GM12892 (cell line): ENCODE measurements around the gene ANKHD1.

Experiments used
- POLR2A ChIP-seq: IDR thresholded peaks from 2 replicates; pipeline ENCODE4 v1.6.1; 2011; ENCODE audit warnings: low read depth, low read length, control low read depth
- POLR2AphosphoS5 ChIP-seq: IDR thresholded peaks from 2 replicates; pipeline ENCODE4 v1.6.1; 2011; ENCODE audit warnings: low read depth, low read length, control low read depth
- TAF1 ChIP-seq: IDR thresholded peaks from 2 replicates; pipeline ENCODE4 v1.6.1; 2011; ENCODE audit warnings: low read depth, mild to moderate bottlenecking, control low read depth, low read length, borderline replicate concordance

DNA sequence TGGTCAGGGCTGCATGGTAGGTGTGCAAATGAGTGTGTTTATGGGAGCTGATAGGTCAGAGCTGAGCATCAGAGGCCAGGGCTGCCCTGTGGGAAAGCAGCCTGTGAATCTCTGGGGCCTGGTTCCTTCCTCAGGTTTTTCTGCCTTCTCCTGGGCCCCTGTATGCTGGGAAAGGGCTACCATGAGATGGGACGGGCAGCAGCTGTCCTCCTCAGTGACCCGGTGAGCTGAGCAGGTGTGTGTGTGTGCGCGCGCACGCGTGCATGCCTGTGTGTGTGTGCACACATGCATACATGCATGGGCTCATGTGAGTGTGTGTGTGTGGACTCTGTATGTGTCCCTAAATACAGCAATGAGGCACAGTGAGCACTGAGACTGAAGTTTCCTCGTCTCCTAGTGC lies 39.3 kb upstream of the ANKHD1 start:
- TF ChIP-seq POLR2A (no peak), POLR2AphosphoS5 (no peak), TAF1 (no peak)
